HG03095 (cell line): ENCODE data around the gene EYS.

Experiments
- ATAC-seq: cut with Tn5 transposase; IDR thresholded peaks from one replicate; pipeline ENCODE4 v1.9.1; 2021; ENCODE audit warnings: moderate library complexity; ENCODE audit not compliant: unreplicated experiment

Gene EYS

GRCh38 chr6:65248101-65248610, 458.9 kb downstream of the EYS start:
- no peak for ATAC-seq

- no peak for ATAC-seq
Measured at GRCh38 chr6:65231616-65232015, 475.4 kb downstream of the EYS start.

GRCh38 chr6:65229825-65230224, 477.2 kb downstream of the EYS start:
- no peak for ATAC-seq

DNA sequence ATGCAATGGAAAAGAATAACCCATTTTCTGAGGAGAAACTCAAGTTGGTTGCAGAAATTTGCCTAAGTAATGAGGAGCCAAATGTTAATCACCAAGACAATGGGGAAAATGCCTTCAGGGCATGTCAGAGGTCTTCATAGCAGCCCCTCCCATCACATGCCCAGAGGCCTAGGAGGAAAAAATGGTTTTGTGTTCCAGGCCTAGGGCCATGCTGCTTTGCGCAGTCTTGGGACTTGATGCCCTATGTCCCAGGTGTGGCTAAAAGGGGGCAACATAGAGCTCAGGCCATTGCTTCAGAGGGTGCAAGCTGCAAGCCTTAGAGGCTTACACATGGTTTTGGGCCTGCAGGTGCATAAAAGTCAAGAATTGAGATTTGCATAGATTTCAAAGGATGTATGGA, 485.9 kb downstream of the EYS start:
- no peak for ATAC-seq

DNA sequence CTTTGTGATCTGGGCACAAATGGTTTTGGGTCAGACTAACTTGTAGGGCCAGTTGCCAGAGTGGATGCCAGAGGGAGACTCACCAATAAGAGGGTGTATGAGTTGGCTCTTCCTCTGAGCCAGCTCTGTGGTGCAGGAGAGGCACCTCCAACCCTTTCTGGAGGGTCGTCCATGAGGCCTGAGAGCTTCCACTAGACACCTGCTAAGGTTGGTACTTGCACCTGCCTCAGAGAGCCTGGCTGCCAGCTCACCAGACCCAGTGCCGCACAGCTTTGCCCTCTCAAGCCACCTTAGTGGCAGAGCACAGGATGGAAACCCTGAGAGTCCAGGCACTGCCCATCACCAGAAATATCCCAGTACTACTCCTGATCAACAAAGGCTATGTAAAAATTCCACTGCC, 504.3 kb downstream of the EYS start:
- ATAC-seq: no peak

DNA sequence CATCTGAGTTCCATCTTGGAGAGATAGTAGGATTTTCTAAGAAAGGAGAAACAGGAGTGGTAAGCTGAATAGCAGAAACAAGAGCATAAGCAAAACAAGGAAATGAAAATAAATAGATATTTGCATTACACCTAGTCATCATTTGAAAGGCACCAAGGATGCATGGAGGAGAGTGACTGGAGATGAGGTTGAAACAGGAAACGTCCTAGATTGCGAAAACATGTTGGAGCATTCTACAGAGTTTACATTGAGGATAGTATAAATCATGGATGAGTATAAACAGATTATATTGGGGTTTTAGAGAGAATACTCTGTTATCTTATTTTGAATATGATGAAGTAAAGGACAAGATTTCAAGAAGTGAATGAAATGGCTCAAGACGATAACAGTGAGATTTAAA, 507.3 kb downstream of the EYS start:
- ATAC-seq: no peak

DNA sequence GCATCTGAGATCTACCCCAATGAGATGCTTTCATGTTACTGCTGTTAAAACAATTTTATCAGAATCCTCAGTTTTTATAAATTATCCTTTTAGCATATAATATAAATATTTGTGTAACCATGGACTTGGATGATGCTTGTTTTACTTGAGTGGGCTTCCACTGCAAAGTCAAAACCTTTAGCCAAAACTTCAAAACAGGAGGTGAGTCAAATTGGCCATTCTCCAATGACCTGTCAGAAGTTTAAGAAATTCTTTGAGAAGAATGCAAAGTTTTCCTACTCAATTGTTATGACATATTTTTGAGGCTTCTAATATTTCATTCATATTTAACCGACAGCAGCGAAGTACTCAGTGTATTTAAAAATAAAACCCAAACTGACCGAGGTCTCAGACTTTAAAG, 507.9 kb downstream of the EYS start:
- ATAC-seq: no peak

- no peak for ATAC-seq
Measured at GRCh38 chr6:65191471-65191870, 515.6 kb downstream of the EYS start.

- no peak for ATAC-seq
Measured at GRCh38 chr6:65189236-65189881, 517.7 kb downstream of the EYS start.

GRCh38 chr6:65186826-65187225, 520.2 kb downstream of the EYS start:
- no peak for ATAC-seq

DNA sequence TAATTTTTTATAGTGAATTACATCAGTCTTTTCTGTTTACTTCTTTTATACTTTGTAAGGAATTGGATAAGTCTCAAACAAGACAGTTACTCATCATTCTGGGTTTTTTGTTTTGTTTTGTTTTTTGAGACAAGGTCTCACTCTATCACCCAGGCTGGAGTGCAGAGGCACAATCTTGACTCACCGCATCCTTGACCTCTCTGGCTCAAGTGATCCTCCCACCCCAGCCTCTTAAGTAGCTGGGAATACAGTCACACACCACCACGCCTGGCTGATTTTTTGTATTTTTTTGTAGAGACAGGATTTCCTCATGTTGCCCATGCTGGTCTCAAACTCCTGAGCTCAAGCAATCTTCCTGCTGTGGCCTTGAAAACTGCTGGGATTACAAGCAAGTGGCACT, 524.3 kb downstream of the EYS start:
- no peak for ATAC-seq

DNA sequence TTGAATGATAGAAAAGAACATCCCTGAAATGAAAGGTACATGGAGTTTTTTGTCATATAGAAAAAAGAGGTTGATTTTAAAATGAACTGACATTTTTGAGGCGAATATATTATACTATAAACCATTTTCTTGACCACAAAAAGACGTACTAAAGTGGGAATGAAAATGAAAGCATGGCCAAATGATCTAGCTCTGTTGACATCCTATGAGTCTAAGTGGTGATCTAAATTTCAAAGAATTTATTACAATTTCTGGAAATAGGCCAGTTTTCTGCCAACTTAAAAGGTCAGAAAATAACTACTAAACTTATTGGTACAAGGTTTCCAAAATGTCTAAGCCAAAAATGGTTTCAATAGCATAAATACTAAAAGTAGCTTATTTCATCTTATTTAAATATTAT, 536.8 kb downstream of the EYS start:
- ATAC-seq: no peak

DNA sequence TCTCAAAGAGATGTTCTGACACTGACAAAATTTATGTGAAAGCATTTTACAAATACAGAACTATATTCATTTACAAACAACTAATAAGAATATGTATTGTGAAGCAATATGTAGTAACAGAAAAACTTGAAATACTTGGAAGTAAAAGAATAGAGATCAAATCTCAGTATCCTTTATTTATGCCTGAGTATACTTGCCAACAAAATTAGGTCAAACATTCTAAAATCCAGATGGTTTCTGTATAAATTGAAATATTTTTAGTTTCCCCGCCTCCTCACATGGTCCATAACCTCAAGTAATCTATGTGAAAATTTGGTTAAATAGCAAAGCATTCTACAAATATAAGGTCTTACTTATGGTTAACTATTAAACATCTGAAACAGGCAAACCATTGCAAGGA, 545.4 kb downstream of the EYS start:
- ATAC-seq: no peak

DNA sequence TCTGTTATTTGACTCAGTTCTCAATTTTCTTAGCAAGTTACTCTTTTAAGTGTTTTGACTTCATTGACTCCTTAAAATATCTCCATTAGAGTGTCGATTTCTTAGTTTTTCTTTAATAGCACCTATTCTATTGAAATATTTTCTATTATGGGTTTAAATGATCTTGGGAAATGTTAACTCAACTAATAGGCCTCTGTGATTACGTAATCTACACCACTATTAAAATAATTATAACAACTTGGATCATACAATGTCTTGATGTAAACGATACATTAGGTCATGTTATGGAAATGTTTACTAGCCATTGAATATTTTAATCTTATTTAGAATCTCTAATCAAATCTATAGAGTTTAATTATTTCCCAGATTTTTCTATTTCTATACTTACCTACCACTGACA, 550.0 kb downstream of the EYS start:
- ATAC-seq: no peak

GRCh38 chr6:65155083-65155482, 551.9 kb downstream of the EYS start:
- no peak for ATAC-seq

GRCh38 chr6:65149841-65150240, 557.2 kb downstream of the EYS start:
- no peak for ATAC-seq

DNA sequence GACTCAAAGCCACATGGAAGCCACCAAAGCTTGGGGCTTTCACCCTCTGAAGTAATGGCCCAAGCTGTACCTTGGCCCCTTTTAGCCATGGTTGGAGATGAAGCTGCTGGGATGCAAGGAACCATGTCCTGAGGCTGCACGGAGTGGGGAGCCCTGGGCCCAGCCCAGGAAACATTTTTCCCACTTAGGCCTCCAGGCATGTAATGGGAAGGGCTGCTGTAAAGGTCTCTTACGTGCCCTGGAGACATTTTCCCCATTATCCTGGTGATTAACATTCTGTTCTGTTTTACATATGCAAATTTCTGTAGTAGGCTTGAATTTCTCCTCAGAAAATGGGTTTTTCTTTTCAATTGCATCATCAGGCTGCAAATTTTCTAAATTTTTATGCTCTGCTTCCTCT, 558.2 kb downstream of the EYS start:
- ATAC-seq: no peak

GRCh38 chr6:65135567-65135966, 571.5 kb downstream of the EYS start:
- no peak for ATAC-seq

DNA sequence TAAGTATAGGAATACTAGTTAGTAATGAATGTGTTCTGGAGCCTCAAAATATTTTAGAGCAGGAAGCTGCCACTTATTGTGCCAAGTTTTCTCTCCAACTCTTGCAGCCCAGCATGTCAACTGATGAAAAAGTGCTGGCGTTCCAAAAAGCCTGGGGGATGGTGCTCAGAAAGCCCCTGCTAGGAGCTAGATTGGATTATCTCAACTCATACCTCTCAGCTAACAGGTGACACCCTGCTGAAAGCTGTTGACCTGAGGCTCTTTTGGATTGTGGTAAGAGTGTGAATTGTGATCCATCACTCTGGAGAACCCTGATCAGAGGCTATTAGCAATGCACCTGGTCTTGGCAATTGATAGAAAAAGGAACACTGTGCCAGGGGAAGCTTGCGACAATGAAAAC, 580.4 kb downstream of the EYS start:
- no peak for ATAC-seq

GRCh38 chr6:65123521-65123920, 583.5 kb downstream of the EYS start:
- no peak for ATAC-seq

DNA sequence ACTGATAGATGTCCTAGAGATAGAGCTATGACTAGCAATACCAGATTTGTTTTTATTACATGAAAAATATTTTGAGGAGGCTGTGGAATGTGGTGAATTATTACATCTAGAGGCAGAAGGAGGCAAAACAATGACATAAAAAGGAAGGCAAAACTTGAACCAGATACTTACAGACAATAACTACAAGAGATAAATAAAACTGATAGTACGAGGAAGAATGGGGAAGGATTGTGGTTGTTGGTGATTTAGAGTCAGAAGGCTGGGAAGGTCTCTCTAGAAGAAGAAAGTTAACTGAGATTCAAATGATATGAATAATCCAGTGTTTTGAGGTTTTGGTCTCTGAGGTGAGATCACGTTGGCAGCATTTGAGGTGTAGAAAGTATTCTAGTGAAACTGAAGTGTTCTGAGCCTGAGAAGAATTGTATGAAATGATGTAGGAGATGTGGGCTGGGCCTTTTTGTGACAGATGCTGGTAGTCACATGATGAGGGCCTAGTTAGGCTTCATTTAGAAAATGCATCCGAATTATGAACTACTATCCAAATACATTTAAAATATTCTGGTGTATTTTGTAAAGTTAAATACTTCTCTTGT, 589.1 kb downstream of the EYS start:
- no peak for ATAC-seq

DNA sequence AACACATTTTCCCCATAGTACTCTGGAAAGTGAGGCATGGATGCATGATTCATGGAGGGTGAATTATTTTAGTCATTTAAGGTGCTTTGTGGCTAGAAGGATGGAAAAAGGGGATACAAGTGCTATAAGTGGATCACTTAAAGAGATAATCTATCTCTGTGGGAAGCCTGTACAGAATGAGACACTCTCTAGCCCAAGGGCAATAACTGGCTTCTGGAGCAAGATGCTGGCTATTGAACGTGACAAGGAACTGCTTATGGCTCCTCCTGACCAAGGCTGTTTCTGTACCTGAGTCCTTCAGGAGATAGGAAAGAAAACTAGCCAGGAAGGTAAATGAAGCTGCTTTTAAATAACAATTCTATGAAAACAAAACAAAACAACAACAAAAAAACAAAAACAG, 590.7 kb downstream of the EYS start:
- ATAC-seq: no peak

DNA sequence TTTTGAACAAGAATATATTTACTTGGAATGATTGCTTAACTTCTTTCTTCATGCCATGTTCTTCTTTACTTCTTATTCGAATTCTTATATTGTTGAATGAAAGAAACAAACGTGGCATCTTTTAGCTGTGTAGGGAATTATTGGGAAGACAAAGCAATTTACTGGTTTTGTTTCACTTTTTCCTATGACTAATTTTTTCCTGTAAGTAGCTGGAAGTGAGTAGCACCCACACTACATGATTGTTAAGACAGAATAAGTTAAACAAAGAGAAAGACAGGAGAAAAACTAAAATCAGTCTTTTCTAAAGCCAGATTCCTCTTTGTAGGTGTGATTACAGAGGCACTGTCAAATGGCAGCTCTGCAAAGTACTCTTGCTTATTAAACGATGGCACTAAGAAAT, 593.4 kb downstream of the EYS start:
- no peak for ATAC-seq
